A549 (cell line): ENCODE results near the gene UNC5C.

Experiments used
- EP300 ChIP-seq, 2 experiments: fragments of >200 bp; sonication (Bioruptor Twin); formaldehyde crosslinking; IDR thresholded peaks; 2 replicates in 1 of 2; 3 replicates in 1 of 2; pipeline ENCODE4 v1.6.1; 2016 to 2017
- NFE2L2 ChIP-seq: fragments of 150-350 bp; conservative IDR thresholded peaks from 2 replicates; pipeline ENCODE4 v1.6.1; 2014; ENCODE audit warnings: low read length
- SREBF2 ChIP-seq: fragments of 450-650 bp; IDR thresholded peaks from 2 replicates; pipeline ENCODE4 v1.6.1; 2014; ENCODE audit warnings: mild to moderate bottlenecking, moderate library complexity
- TF ChIP-seq, protein P1 (sequence below): fragments of >200 bp; sonication (Bioruptor Twin); formaldehyde crosslinking; IDR thresholded peaks from 3 replicates; pipeline ENCODE4 v1.5.1; 2016
- TF ChIP-seq, protein P2 (sequence below): fragments of 200-600 bp; sonication (generic); IDR thresholded peaks from 2 replicates; pipeline ENCODE4 v1.6.1; 2016; ENCODE audit warnings: antibody characterized with exemption, mild to moderate bottlenecking, moderate library complexity

DNA sequence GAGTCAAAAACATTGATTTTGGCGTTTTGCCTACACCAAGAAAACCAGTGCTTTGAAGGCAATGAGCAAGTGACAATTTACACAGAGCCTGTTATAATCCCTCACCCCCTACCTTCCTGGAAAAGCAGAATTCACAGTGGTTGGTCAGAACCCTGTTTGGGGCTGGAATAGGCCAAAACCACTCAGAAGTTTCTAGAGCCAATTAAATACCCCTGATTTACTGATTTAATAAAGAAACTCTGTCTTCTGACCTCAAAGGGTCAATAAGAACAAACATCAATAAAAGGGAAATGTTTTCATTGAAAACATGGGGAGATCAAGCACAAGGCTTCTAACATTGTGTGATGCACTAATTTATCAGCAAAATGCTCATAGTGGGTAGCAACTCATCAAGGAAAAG lies 116.3 kb downstream of the UNC5C start:
- TF ChIP-seq NFE2L2 (no peak), EP300 (IDR thresholded peaks at IDR 0.05) (no peak), SREBF2 (no peak)
- TF ChIP-seq, protein P1, sequence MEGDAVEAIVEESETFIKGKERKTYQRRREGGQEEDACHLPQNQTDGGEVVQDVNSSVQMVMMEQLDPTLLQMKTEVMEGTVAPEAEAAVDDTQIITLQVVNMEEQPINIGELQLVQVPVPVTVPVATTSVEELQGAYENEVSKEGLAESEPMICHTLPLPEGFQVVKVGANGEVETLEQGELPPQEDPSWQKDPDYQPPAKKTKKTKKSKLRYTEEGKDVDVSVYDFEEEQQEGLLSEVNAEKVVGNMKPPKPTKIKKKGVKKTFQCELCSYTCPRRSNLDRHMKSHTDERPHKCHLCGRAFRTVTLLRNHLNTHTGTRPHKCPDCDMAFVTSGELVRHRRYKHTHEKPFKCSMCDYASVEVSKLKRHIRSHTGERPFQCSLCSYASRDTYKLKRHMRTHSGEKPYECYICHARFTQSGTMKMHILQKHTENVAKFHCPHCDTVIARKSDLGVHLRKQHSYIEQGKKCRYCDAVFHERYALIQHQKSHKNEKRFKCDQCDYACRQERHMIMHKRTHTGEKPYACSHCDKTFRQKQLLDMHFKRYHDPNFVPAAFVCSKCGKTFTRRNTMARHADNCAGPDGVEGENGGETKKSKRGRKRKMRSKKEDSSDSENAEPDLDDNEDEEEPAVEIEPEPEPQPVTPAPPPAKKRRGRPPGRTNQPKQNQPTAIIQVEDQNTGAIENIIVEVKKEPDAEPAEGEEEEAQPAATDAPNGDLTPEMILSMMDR, result no peak
- TF ChIP-seq, protein P2, sequence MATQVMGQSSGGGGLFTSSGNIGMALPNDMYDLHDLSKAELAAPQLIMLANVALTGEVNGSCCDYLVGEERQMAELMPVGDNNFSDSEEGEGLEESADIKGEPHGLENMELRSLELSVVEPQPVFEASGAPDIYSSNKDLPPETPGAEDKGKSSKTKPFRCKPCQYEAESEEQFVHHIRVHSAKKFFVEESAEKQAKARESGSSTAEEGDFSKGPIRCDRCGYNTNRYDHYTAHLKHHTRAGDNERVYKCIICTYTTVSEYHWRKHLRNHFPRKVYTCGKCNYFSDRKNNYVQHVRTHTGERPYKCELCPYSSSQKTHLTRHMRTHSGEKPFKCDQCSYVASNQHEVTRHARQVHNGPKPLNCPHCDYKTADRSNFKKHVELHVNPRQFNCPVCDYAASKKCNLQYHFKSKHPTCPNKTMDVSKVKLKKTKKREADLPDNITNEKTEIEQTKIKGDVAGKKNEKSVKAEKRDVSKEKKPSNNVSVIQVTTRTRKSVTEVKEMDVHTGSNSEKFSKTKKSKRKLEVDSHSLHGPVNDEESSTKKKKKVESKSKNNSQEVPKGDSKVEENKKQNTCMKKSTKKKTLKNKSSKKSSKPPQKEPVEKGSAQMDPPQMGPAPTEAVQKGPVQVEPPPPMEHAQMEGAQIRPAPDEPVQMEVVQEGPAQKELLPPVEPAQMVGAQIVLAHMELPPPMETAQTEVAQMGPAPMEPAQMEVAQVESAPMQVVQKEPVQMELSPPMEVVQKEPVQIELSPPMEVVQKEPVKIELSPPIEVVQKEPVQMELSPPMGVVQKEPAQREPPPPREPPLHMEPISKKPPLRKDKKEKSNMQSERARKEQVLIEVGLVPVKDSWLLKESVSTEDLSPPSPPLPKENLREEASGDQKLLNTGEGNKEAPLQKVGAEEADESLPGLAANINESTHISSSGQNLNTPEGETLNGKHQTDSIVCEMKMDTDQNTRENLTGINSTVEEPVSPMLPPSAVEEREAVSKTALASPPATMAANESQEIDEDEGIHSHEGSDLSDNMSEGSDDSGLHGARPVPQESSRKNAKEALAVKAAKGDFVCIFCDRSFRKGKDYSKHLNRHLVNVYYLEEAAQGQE, result no peak
